Panc1 (cell line): ENCODE measurements around the gene RGS4. TPM values are rescaled to one million over a fixed set of nuclear protein-coding genes. Genes with fewer than 3 reads are reported as not detected.

Experiments used
- ATAC-seq: fragments of 200-7000 bp; cut with Tn5 transposase; 2 replicates; pipeline ENCODE4 v1.9.1; 2020; ENCODE audit warnings: mild to moderate bottlenecking, moderate library complexity
- BruUV-seq: library from RNA; stranded (reverse); fragments of 400-500 nt; replicated peaks from 2 replicates; lab custom pipeline; 2021; lab: Mats Ljungman, UMichigan
- CTCF ChIA-PET: fragments of 300-600 bp; sonication (Branson Sonifier 250); formaldehyde crosslinking; loops from one replicate; lab custom pipeline; 2022; ENCODE audit warnings: antibody characterized with exemption; lab: Charles Lee
- POLR2A ChIA-PET: fragments of 300-600 bp; sonication (Branson Sonifier 250); formaldehyde crosslinking; loops from one replicate; lab custom pipeline; 2022; ENCODE audit warnings: antibody characterized with exemption; lab: Charles Lee
- DNase-seq: peaks from one replicate; pipeline ENCODE4 v3.0.0-alpha.2; 2010; ENCODE audit warnings: low read depth, low spot score
- H3K27ac ChIP-seq: 2 replicates; pipeline ENCODE4 v1.5.1; 2011; ENCODE audit warnings: mild to moderate bottlenecking, low read length, inconsistent platforms
- H3K27me3 ChIP-seq: fragments of 200-500 bp; sonication (Bioruptor generic); 2 replicates; pipeline ENCODE4 v1.6.0; 2014; ENCODE audit warnings: low read length, inconsistent platforms; ENCODE audit not compliant: control insufficient read depth, insufficient read depth
- H3K36me3 ChIP-seq: fragments of 200-500 bp; sonication (Bioruptor generic); 2 replicates; pipeline ENCODE4 v1.5.1; 2014; ENCODE audit warnings: inconsistent platforms, mild to moderate bottlenecking, low read length, moderate library complexity; ENCODE audit not compliant: control insufficient read depth, insufficient read depth
- H3K4me1 ChIP-seq: 2 replicates; pipeline ENCODE4 v1.5.1; 2011; ENCODE audit warnings: inconsistent platforms, mild to moderate bottlenecking, low read length, moderate library complexity; ENCODE audit not compliant: control insufficient read depth, insufficient read depth
- H3K4me3 ChIP-seq, 2 experiments: 2 replicates each; pipeline ENCODE4 v1.5.1; 2011 to 2012; ENCODE audit warnings: low read depth in 2 of 2, low read length in 2 of 2, mild to moderate bottlenecking in 2 of 2, inconsistent platforms in 1 of 2, moderate library complexity in 1 of 2
- H3K9me3 ChIP-seq: fragments of 200-500 bp; sonication (Bioruptor generic); 2 replicates; pipeline ENCODE4 v1.5.1; 2014; ENCODE audit warnings: low read depth, mild to moderate bottlenecking, inconsistent platforms, low read length, moderate library complexity; ENCODE audit not compliant: control insufficient read depth, insufficient read depth
- POLR2AphosphoS5 ChIP-seq: IDR thresholded peaks from 2 replicates; pipeline ENCODE4 v1.6.1; 2012; ENCODE audit warnings: mild to moderate bottlenecking, low read depth, low read length, moderate library complexity
- SIN3A ChIP-seq: IDR thresholded peaks from 2 replicates; pipeline ENCODE4 v1.6.1; 2012; ENCODE audit warnings: low read depth, mild to moderate bottlenecking, low read length, moderate library complexity, borderline replicate concordance; ENCODE audit not compliant: insufficient read depth
- TCF7L2 ChIP-seq: IDR thresholded peaks from 2 replicates; pipeline ENCODE4 v1.6.1; 2011; ENCODE audit warnings: mild to moderate bottlenecking, low read depth, low read length, inconsistent platforms
- in situ Hi-C: cut with HindIII; loops from 2 replicates; pipeline ENCODE4 v1.10.0; 2016; ENCODE audit warnings: low sequenced_read_pairs, low pct_unique_long_range_greater_than_20kb
- intact Hi-C: fragments of 100-400 bp; cut with micrococcal nuclease; formaldehyde crosslinking; loops from one replicate; pipeline ENCODE4 v1.10.0; 2022; ENCODE audit not compliant: unreplicated experiment
- total RNA-seq: library from RNA; stranded (reverse); gene quantifications from one replicate; pipeline ENCODE4 v1.2.1, GENCODE V29; 2021; ENCODE audit not compliant: unreplicated experiment
- TF ChIP-seq, protein P1 (sequence below), 2 experiments: IDR thresholded peaks; 2 replicates each; pipeline ENCODE4 v1.6.1; 2011 to 2012; ENCODE audit warnings: low read depth in 2 of 2, control low read depth in 1 of 2, low read length in 1 of 2, mild to moderate bottlenecking in 1 of 2, moderate library complexity in 1 of 2; ENCODE audit not compliant: insufficient read depth in 1 of 2
- TF ChIP-seq, protein P2 (sequence below): fragments of 450-650 bp; IDR thresholded peaks from 2 replicates; pipeline ENCODE4 v1.5.1; 2017; ENCODE audit warnings: mild to moderate bottlenecking

The RGS4 gene
- total RNA-seq, 1 experiment from 2014 or later: 0.26 TPM

DNA sequence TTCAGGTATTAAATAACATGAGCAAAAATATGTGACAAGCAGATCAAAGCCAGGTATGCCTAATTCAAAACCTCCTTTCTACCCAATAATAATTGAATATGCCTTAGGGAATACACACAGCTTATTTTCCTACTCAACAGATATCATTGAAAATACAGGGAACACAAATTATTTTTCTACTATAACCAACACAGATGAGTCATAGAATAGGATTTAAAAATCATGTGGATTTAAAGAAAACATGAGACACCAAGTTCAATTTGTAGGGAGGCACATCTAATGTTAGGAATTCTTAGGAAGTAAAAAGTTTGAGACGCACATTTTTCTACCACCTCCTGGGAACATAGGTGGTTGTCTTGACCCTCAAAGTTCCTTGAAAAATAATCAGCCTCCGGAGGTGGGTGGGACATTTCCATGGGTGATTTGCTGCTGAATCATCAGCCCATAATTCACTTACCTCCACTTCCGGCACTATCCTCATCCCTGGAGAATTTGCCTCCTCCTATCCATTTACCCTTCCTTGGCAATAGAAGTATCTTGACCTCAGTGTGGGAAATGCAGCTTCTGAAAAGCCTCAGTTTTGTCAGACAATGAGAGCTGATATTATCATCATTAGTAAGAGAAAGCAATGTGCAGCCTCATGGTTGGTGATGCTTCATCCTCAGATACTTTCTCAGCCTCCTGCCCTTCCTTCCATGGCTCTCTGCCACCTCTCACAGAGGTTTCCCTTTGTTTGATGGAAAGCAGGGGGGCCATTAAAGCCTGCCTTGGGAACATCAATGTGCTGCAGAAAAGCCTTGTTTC lies 33.5 kb upstream of the RGS4 start:
- TF ChIP-seq TCF7L2 (no peak), SIN3A (no peak), POLR2AphosphoS5 (no peak)
- TF ChIP-seq, protein P1, sequence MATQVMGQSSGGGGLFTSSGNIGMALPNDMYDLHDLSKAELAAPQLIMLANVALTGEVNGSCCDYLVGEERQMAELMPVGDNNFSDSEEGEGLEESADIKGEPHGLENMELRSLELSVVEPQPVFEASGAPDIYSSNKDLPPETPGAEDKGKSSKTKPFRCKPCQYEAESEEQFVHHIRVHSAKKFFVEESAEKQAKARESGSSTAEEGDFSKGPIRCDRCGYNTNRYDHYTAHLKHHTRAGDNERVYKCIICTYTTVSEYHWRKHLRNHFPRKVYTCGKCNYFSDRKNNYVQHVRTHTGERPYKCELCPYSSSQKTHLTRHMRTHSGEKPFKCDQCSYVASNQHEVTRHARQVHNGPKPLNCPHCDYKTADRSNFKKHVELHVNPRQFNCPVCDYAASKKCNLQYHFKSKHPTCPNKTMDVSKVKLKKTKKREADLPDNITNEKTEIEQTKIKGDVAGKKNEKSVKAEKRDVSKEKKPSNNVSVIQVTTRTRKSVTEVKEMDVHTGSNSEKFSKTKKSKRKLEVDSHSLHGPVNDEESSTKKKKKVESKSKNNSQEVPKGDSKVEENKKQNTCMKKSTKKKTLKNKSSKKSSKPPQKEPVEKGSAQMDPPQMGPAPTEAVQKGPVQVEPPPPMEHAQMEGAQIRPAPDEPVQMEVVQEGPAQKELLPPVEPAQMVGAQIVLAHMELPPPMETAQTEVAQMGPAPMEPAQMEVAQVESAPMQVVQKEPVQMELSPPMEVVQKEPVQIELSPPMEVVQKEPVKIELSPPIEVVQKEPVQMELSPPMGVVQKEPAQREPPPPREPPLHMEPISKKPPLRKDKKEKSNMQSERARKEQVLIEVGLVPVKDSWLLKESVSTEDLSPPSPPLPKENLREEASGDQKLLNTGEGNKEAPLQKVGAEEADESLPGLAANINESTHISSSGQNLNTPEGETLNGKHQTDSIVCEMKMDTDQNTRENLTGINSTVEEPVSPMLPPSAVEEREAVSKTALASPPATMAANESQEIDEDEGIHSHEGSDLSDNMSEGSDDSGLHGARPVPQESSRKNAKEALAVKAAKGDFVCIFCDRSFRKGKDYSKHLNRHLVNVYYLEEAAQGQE (IDR thresholded peaks at IDR 0.05; ENCODE audit: insufficient read depth in 1 of 2, low read depth in 2 of 2, low read length in 1 of 2): no peak
- TF ChIP-seq, protein P2, sequence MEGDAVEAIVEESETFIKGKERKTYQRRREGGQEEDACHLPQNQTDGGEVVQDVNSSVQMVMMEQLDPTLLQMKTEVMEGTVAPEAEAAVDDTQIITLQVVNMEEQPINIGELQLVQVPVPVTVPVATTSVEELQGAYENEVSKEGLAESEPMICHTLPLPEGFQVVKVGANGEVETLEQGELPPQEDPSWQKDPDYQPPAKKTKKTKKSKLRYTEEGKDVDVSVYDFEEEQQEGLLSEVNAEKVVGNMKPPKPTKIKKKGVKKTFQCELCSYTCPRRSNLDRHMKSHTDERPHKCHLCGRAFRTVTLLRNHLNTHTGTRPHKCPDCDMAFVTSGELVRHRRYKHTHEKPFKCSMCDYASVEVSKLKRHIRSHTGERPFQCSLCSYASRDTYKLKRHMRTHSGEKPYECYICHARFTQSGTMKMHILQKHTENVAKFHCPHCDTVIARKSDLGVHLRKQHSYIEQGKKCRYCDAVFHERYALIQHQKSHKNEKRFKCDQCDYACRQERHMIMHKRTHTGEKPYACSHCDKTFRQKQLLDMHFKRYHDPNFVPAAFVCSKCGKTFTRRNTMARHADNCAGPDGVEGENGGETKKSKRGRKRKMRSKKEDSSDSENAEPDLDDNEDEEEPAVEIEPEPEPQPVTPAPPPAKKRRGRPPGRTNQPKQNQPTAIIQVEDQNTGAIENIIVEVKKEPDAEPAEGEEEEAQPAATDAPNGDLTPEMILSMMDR: no peak
- H3K27me3 ChIP-seq: no peaks in the 10 kb centered on the region
- DNase-seq (no peak), ATAC-seq (no peak)
- no TSS peak for BruUV-seq
- ChIA-PET CTCF (no interaction called here), POLR2A (no interaction called here)
- H3K36me3 ChIP-seq: no peaks in the 10 kb centered on the region
- no peak overlapping the region for H3K4me3 ChIP-seq
- no peaks in the 10 kb centered on the region for H3K4me1 ChIP-seq
- intact Hi-C loops: no loop called here
- in situ Hi-C loops: no loop called here
- no peaks in the 10 kb centered on the region for H3K9me3 ChIP-seq
- no peak overlapping the region for H3K27ac ChIP-seq

DNA sequence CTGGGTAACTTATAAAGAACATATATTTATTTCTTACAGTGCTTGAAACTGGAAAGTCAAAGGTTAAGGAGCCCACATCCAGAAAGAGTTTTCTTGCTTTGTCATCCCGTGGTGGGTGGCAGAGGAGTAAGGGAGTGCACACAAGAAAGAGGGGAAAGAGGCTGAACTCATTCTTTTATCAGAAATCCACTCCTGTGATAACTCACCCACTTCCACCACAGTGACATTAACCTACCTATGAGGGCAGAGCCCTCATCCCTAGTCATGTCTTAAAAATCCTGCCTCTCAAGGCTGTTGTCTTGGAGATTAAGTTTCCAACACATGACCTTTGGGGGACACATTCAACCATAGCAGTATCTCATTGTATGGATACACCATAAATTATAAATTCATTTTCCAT lies 32.5 kb upstream of the RGS4 start:
- in situ Hi-C loops: no loop called here
- TF ChIP-seq SIN3A (no peak), TCF7L2 (no peak), POLR2AphosphoS5 (no peak)
- TF ChIP-seq, protein P2: no peak
- TF ChIP-seq, protein P1 (IDR thresholded peaks at IDR 0.05; ENCODE audit: insufficient read depth in 1 of 2, low read depth in 2 of 2, low read length in 1 of 2): no peak
- POLR2A ChIA-PET: no interaction called here
- intact Hi-C loops: no loop called here
- Histone ChIP-seq H3K27me3 (no peaks in the 10 kb centered on the region), H3K27ac (no peak overlapping the region), H3K36me3 (no peaks in the 10 kb centered on the region), H3K9me3 (no peaks in the 10 kb centered on the region), H3K4me1 (no peaks in the 10 kb centered on the region), H3K4me3 (no peak overlapping the region)
- CTCF ChIA-PET: no interaction called here
- DNase-seq: no peak
- BruUV-seq: no TSS peak
- ATAC-seq: no peak
